ES-I3 (cell line): ENCODE data around the gene FGR.

Experiments
- H3K36me3 ChIP-seq: 2 replicates; pipeline ENCODE4 v1.6.1; 2013; ENCODE audit warnings: mild to moderate bottlenecking, low read length, control low read depth, moderate library complexity; ENCODE audit not compliant: insufficient read depth
- H3K4me1 ChIP-seq: 2 replicates; pipeline ENCODE4 v1.6.1; 2013; ENCODE audit warnings: mild to moderate bottlenecking, control low read depth, low read length; ENCODE audit not compliant: insufficient read depth
- H3K9ac ChIP-seq: 2 replicates; pipeline ENCODE4 v1.6.1; 2013; ENCODE audit warnings: low read depth, mild to moderate bottlenecking, low read length, moderate library complexity
- H3K9me3 ChIP-seq: 2 replicates; pipeline ENCODE4 v1.6.1; 2013; ENCODE audit warnings: mild to moderate bottlenecking, low read length, moderate library complexity; ENCODE audit not compliant: control insufficient read depth, insufficient read depth

FGR gene

DNA sequence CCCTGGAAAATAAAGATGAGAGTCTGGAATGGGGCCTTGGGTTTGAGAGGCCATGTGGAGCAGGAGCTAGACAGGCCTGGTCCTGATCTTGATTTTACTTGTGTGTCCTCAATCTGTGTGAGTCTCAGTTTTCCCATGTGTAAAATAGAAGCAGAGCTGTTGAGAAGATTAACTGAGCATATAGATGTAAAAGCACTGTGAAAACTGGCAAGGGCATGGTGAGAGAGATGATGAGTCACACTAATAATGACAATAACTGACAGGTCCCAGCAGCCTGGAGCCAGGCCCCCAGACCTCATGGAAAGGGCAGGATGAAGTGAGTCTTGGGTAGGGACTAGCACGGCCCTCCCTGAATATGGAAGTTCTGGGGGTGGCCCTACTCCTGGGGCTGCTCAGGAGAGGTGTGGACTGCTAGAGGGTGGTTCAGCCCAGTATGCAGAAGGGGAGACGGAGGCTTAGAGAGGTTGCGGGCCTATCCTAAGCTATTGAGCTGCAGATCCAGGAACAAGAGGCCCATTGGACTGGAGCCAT lies 28.2 kb downstream of the FGR start:
- Histone ChIP-seq H3K9me3 (no peaks in the 10 kb centered on the region), H3K9ac (no peak overlapping the region), H3K4me1 (peaks cover 27% of the 10 kb centered on the region), H3K36me3 (no peaks in the 10 kb centered on the region)

DNA sequence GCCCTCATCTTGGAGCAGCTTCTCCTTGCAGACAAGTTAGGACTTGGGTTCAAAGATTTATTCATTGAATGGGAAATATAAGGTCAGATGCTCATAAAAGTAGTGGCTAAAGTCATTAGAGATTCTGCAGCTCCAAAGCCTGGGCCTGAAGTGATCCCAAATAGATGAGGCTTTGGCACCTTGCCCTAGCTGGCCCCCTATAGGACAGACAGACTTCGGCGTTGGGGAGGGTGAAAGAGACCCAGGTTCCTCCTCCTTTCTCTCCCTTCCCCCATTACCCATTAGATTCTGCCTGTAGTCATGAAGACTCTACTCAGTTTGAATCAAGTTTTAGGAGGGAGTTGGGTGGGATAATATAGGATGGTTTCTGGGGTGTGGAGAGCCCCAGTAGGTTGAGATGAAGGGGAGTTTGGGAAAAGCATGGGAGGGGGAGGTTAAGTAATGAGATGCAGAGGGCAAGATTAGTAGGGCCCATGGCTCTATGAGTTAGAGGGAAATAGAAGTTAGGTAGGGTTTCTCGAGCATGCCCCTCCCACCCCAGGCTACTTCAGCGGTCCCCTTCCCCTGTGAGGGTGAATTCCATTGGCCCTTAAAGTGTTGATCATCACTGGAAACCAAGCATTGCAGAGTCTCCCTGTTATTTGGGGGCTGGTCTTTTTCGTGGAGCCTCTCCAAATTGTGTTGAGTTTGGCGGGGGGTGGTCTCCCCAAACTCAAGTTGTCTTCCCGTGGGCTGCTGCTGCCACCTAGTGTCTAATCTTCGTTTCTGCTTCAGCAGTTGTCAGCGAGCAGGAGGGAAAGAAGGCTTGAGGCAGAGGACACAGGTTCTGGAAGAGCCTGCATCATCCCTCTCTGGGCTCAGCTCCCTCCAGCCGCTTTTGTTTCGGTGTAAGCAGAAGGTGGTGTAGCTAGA lies 28.9 kb downstream of the FGR start:
- Histone ChIP-seq H3K36me3 (no peaks in the 10 kb centered on the region), H3K9me3 (no peaks in the 10 kb centered on the region), H3K4me1 (peaks cover 30% of the 10 kb centered on the region), H3K9ac (no peak overlapping the region)

GRCh38 chr1:27605300-27605766 lies 29.7 kb downstream of the FGR start:
- H3K4me1 ChIP-seq = peaks cover 36% of the 10 kb centered on the region
- no peak overlapping the region for H3K9ac ChIP-seq
- H3K36me3 ChIP-seq = no peaks in the 10 kb centered on the region
- no peaks in the 10 kb centered on the region for H3K9me3 ChIP-seq

- H3K9ac ChIP-seq = peak overlapping the region; percentile 80
These were observed 30.2 kb downstream of the FGR start for GRCh38 chr1:27604579-27605299.

GRCh38 chr1:27603681-27604578 lies 31.1 kb downstream of the FGR start, which contains the start of gene AHDC1:
Gene AHDC1 (minus strand): TSS chr1:27604144. CDS start chr1:27552115, 52,029 bp downstream.
- Histone ChIP-seq H3K36me3 (no peaks in the 10 kb centered on the region), H3K9me3 (no peaks in the 10 kb centered on the region), H3K4me1 (peaks cover 48% of the 10 kb centered on the region), H3K9ac (peak within 1 kb of the TSS; percentile 80)

More at GRCh38 chr1:27604579-27605299, 30.2 kb downstream of the FGR start:
- Histone ChIP-seq H3K36me3 (no peaks in the 10 kb centered on the region), H3K9me3 (no peaks in the 10 kb centered on the region), H3K4me1 (peaks cover 42% of the 10 kb centered on the region)

DNA sequence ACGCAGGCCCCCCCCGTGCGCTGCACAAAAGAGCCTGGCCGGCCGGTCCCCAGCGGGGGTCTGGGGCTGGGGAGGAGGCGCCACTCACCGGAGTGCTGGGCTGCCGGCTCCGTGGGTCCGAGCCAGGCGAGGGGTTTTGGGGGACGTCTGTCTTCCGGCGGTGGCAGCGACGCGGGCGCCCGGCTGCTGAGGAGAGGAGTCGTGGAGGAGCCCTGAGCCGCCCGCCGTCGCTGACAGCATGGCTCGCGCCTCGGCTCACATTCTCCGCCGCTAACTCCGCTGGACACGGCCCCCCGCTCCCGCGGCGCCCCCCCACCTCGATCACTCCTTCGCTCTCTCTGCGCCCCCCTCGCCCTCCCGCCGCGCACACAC lies 31.7 kb downstream of the FGR start:
- peaks cover 54% of the 10 kb centered on the region for H3K4me1 ChIP-seq
- no peaks in the 10 kb centered on the region for H3K9me3 ChIP-seq
- H3K36me3 ChIP-seq = no peaks in the 10 kb centered on the region
- H3K9ac ChIP-seq = peak overlapping the region; percentile 80; the same call in 1 of the 2 replicates

GRCh38 chr1:27602462-27603308 lies 32.3 kb downstream of the FGR start:
- H3K4me1 ChIP-seq = peaks cover 60% of the 10 kb centered on the region
- H3K9me3 ChIP-seq = no peaks in the 10 kb centered on the region
- H3K36me3 ChIP-seq = no peaks in the 10 kb centered on the region
- H3K9ac ChIP-seq = peak overlapping the region; percentile 80; the same call in 1 of the 2 replicates

GRCh38 chr1:27601771-27602461 lies 33.1 kb downstream of the FGR start:
- no peaks in the 10 kb centered on the region for H3K36me3 ChIP-seq
- peaks cover 60% of the 10 kb centered on the region for H3K4me1 ChIP-seq
- no peaks in the 10 kb centered on the region for H3K9me3 ChIP-seq
- peak overlapping the region; percentile 54; the same call in 1 of the 2 replicates for H3K9ac ChIP-seq

DNA sequence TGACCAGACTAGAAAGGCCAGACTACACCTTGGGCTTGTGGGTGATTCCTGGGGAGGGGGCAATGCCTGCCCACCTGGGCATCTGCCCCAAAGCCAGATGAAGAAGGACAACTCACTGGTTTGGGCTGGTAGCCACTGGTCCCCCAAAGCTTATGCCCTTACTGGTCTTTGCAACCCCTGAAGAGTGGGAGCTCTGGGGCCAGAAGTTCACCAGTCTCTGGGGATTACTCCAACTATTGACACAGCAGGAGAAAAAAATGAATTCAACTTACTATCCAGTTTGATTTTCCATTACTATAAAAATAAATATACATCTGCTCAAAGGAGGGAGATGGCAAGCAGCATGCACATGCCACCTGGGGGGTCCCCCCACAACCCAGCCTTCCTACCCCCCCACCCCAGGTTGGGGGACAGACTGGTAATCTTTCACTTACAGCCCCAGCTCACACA lies 33.6 kb downstream of the FGR start:
- Histone ChIP-seq H3K4me1 (peaks cover 57% of the 10 kb centered on the region), H3K36me3 (no peaks in the 10 kb centered on the region), H3K9me3 (no peaks in the 10 kb centered on the region), H3K9ac (no peak overlapping the region; the same call in 1 of the 2 replicates)

- Histone ChIP-seq H3K9ac (no peak overlapping the region), H3K4me1 (peaks cover 59% of the 10 kb centered on the region), H3K9me3 (no peaks in the 10 kb centered on the region), H3K36me3 (no peaks in the 10 kb centered on the region)
These were observed 34.3 kb downstream of the FGR start for GRCh38 chr1:27600498-27601175.

DNA sequence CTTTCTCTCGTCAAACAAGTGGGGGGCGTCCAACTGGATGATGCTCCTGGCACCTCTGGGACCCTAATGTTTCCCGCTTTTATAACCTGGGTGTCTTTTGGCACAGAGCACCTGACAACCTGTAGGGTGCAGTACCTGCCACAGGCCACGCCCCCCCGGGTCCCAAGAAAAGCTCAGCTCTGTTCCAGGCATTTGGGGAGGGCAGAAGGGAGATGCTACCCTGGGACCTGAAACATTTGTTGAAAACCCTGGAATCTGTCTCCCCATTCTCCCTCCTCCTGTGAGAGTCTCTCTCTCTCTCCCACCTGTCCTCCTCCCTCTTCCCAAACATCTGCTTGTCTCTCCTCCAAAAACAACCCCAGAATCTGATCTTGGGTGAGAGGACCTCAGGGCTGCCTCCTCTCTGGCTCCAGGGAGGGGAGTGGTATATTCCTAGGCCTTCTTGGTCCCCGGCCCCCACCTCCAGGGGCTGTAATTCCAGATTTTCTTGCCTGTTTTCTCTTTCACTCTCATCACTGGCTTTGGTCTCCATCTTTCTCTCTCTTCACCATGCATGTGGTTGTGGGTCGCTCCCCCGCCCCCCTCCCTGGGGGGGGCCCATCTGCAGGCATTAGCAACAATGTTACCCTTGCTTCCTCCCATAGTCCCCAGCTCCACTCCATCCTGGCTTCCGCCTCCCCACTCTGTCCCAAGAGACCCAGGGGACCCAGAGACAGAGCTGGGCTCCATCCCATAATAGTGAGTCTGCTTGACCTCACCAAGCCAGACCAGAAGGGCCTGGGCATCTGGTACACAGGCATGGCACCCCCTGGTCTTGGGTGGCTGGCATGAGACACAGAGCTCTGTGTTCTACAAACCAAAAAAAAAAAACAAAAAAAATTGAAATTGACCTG lies 35.1 kb downstream of the FGR start:
- Histone ChIP-seq H3K4me1 (peaks cover 59% of the 10 kb centered on the region), H3K9ac (peak overlapping the region; percentile 14; the same call in 1 of the 2 replicates)

More for the DNA sequence above, 35.1 kb downstream of the FGR start:
- Histone ChIP-seq H3K36me3 (no peaks in the 10 kb centered on the region), H3K9me3 (no peaks in the 10 kb centered on the region)
